ENCODE data around the gene METTL14.
"Not testable (repeated sequence)": the region's sequence is repeated elsewhere in the genome, so short reads cannot be mapped to it uniquely, and the experiment has no call there.

METTL14 gene

DNA sequence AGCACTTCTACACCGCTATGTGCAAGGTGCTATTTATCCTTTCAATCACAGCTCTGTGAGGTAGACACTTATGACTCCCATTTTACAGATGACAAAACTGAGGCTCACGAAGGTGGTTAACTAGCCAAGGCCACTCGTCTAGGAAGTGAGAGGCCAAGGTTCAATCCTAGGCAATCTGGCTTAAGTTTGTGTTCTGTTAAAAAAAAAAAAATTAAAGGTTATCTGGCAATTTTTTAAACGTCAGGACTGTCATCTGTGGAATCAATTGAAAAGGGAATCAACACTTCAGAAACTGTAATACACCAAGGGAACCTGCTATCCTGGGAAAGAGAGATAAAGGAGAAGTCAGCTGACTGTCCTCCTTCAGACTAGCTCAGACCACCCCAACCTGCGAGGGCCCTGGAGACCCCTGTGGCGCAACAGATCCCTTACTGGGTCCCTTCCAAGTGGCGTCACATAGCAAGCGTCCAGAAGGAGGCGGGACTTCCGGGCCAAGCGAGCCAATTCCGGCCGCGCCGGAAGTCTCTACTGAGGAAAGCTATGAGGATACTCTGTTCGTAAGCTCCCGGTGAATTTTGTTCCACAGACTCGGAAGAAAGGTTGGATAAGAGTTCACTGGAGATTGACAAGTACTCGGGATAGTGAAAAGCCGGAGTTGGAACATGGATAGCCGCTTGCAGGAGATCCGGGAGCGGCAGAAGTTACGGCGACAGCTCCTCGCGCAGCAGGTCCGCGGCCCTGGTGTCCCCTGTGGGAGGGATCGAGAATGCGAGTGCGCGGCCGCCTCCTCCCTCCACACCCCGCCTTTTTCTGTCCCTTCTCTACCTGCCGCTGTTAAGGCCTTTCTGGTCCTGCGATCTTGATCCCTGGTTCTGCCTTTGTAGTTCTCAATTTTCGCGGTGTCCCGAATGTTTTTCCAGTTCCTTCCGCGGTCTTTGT, at the start of gene METTL14:
Gene METTL14 (plus strand): TSS at position 520 of the 939 bp plus-strand sequence. CDS start 143 bp downstream, at position 663.
- DNase-seq, result peak; percentile 65

DNA sequence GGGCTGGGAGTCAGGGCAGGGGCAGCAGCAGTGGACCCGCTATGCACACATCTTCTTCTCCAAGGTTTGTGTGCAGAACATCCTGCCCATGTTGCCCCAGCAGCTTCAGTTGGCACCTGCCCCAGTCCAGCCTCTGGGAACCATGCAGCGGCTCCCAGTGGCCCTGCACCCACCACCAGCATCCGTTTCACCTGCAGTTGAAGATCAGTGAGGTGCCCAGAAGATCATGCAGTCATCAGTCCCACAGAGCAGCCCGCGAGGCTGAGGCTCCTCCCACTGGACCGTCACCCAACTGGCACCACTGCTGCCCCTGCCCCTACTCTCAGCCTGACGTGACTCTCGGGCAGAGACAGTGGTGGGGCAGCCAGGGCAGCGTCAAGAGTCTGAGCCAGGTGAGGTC, 49.1 kb upstream of the METTL14 start:
- DNase-seq, result not testable (repeated sequence)

- not testable (repeated sequence) for DNase-seq
Observed at GRCh38 chr4:118664665-118665064, 20.5 kb upstream of the METTL14 start.

GRCh38 chr4:118669220-118669619, 16.0 kb upstream of the METTL14 start:
- DNase-seq, result not testable (repeated sequence)

GRCh38 chr4:118670968-118671367, 14.2 kb upstream of the METTL14 start:
- DNase-seq, result not testable (repeated sequence)

GRCh38 chr4:118676128-118676527, 9.1 kb upstream of the METTL14 start:
- DNase-seq, result no peak

DNA sequence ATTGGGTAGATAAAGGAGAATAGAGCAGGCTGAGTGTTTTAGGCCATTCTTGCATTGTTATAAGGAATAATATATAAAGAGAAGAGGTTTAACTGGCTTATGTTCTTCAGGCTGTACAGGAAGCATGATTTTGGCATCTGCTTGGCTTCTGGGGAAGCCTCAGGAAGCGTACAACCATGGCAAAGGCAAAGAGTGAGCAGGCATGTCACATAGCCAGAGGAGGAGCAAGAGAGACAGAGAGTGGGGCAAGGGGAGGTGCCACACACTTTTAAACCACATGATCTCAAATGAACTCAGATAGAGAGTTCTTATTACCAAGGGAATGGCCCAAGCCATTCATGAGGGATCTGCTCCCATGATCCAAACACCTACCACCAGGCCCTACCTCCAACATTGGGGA, 4.4 kb upstream of the METTL14 start:
- no peak for DNase-seq

DNA sequence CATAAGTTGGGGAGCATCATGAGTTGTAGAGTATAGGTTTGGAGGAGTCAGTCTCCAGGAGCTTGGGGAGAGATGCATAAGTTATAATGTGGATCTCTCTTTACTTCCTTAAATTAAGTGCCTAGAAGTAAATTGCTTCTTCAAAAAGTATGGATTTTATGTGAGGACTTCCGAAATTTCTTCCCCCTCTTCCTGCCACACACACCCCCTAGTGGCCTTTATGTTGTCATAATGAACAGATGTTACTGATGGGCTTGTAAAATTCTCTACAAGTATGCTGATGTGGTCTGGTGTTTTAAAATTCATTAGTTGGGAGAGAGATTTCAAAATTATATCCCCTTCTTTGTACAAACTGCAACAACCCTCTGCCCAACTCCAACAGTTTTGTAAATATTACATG, 2.3 kb upstream of the METTL14 start:
- DNase-seq, result no peak

- no peak for DNase-seq
Observed at GRCh38 chr4:118683513-118683912, 1.7 kb upstream of the METTL14 start.

GRCh38 chr4:118703118-118703517, 17.9 kb downstream of the METTL14 start:
- no peak for DNase-seq

DNA sequence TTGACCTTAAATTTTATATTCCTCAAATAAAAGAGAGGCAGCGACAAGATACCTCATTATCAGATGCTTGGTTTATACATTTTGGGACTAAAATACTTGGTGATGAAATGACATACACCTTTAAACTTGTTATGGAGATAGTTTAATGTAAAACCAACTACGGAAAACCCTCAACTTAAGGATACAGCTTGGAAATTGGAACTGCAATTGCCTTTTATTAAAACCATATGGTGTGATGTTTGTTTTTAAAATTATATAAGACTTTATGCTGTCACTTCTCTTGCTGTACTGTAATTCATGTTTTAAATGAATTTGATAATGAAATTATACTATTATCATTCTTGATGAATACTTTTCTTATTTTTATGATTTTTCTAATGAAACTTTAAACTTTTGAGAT, 25.9 kb downstream of the METTL14 start:
- DNase-seq, result no peak

GRCh38 chr4:118712872-118713271, 27.7 kb downstream of the METTL14 start:
- no peak for DNase-seq

DNA sequence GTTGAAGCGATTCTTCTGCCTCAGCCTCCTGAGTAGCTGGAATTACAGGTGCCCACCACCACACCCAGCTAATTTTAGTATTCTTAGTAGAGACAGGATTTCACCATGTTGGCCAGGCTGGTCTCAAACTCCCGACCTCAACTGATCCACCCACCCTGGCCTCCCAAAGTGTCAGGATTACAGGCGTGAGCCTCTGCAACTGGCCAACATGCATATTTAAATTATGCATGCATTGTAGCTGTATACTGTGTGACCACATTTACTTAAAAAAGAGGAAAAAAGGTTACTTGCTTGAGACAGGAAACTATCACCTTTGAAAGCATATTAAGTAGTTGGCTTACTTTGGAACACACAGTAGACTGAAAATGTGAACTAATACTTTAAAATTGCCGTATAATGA, 29.5 kb downstream of the METTL14 start:
- no peak for DNase-seq

- DNase-seq, result no peak
Observed at GRCh38 chr4:118716304-118716703, 31.1 kb downstream of the METTL14 start.

DNA sequence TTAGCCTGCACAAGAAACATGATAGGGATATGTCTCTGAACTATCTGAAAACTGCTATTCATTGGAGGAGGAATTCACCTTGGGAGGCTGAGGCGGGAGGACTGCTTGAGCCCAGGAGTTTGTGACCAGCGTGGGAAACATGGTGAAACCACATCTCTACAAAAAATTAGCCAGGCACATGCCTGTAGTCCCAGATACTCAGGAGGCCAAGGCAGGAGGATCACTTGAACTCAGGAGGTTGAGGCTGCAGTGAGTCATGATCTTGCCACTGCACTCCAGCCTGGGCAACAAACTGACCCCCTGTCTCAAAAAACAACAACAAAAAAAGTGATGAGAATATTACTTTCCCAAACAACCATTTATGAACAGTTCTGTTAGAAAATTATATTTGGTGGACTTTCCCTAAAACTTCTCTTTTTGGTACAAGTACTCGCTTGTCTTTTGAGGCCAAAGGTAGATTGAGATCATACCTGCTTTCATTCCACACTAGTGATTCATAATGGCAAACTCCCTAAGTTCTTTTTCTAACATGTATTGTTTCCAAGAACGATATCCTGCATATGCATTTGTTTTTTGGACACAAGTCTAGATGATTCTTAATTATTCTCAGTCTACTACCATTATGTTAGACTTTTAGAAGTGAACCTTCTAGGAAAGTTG, 33.4 kb downstream of the METTL14 start:
- no peak for DNase-seq

DNA sequence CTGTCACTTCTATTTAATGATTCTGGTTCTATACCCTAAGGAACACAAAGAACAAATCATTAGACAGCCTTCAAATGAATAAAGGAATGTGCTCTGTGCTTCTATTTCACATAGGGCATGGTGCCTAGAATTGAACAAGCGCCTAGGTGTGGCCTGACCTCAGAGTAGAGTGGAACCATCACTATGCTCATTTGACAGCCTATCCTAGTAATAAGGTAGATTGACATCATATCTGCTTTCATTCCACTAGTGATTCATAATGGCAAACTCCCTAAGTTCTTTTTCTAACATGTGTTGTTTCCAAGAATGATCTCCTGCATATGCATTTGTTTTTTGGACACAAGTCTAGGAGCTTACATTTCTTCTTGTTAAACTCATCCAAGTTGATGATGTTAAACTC, 36.6 kb downstream of the METTL14 start:
- no peak for DNase-seq

DNA sequence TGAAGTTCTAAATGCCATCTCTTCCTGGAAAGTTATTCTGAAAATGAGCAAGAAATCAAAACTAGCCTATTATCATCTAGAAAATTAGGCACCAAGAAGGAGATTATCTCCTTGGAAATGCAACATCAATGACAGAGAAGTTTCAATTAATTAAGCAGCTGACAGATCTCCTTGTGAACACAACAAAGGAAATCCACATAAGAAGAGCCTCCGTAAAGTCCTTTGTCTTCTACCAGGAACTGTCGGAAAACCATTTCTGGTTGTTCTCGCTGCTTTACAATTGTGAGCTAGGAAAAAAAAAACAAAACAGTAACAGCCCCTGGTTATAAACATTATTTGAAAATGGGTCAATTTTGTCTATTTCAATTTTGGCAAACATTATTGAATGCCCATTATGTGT, 38.2 kb downstream of the METTL14 start:
- no peak for DNase-seq

GRCh38 chr4:118727360-118727759, 42.2 kb downstream of the METTL14 start:
- DNase-seq, result no peak

GRCh38 chr4:118729287-118730286, 44.4 kb downstream of the METTL14 start:
- no peak for DNase-seq

DNA sequence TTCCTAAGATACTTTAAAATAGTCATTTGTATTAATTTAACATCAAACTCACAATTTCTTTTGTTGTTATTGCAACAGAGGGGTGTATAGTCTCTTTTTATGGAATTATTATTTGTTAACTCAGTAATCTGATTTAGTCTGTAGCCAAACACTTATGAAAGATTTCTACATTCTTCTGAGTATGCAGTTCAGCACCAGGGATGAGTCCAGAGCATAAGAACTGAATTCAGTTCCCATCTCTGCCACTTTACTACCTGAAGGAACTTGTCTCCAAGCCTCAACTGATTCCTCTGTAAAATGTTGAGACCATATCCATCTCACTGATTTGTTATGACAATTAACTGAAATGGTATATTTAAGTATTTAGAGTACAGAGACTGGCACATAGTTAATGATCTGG, 45.5 kb downstream of the METTL14 start:
- DNase-seq, result no peak

DNA sequence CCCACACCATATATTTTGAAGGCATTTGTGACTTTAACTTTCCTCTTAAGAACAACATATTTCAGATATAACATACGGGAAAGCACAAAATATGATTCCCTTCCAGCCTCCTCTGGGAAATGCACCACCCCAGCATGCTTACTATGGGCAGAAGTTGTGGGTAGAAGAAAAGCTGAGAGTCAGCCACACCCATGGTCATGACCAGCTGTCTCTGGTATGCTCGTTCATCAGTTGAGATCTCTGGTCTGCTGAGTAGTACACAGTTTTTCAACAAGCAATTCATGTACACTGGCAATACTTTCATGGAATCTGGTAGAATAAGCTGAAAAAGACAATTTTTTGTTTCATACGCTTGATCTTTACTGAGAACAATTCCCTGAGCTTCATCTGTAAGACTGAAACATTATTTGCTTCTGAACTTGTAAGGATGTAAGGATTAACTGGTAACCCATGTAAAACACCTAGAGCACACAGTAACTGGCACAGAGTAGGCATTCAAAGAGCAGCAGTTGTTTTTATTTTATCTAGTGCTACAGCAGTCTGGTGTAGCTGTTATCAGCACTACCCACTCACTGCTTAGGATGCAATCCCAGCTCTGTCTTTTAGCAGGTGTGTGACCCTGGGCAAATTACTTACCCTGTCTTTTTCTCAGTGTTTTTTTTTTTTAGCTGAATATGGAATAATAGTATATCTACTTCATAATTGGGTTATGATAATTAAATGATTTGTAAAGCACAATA, 47.6 kb downstream of the METTL14 start:
- DNase-seq, result no peak

Data from NCI-H748 treated with DMSO at 0.1 percent for 48 hours (cell line).